Hindlimb muscle (tissue), 1 donor: Measurements from ENCODE around the gene CDC42BPA. TPM values are rescaled to one million over a fixed set of nuclear protein-coding genes. Genes with fewer than 3 reads are reported as not detected.
"Not testable (repeated sequence)": the region's sequence is repeated elsewhere in the genome, so short reads cannot be mapped to it uniquely, and the experiment has no call there.

ENCODE experiments used
- DNase-seq: peaks from one replicate; pipeline ENCODE4 v3.0.0-alpha.2; 2013
- polyA plus RNA-seq: library from polyadenylated mRNA; unstranded; fragments of 120-200 nt; gene quantifications from one replicate; pipeline ENCODE4 v1.2.1, GENCODE V29; 2013; ENCODE audit not compliant: insufficient read length

The CDC42BPA gene
- polyA plus RNA-seq: 28.8 TPM

GRCh38 chr1:227318016-227318852 lies at the start of gene CDC42BPA:
Gene CDC42BPA, minus strand, starts transcription at chr1:227318492. Its CDS starts 1,310 bp downstream, at chr1:227317182.
- DNase-seq: peak; percentile 88

- DNase-seq: no peak
Measured at GRCh38 chr1:227368009-227368408, 49.7 kb upstream of the CDC42BPA start.

- DNase-seq: no peak
Measured at GRCh38 chr1:227365473-227366431, 47.5 kb upstream of the CDC42BPA start.

- no peak for DNase-seq
Measured at GRCh38 chr1:227364657-227365056, 46.4 kb upstream of the CDC42BPA start.

- no peak for DNase-seq
Measured at GRCh38 chr1:227363825-227364224, 45.5 kb upstream of the CDC42BPA start.

GRCh38 chr1:227362039-227362438 lies 43.7 kb upstream of the CDC42BPA start:
- no peak for DNase-seq

- no peak for DNase-seq
Measured at GRCh38 chr1:227357927-227358302, 39.6 kb upstream of the CDC42BPA start.

- peak; percentile 69 for DNase-seq
Measured at GRCh38 chr1:227357171-227357926, 39.1 kb upstream of the CDC42BPA start.

GRCh38 chr1:227356620-227357146 lies 38.4 kb upstream of the CDC42BPA start:
- no peak for DNase-seq

GRCh38 chr1:227355542-227356245 lies 37.4 kb upstream of the CDC42BPA start:
- no peak for DNase-seq

- DNase-seq: no peak
Measured at GRCh38 chr1:227353186-227353585, 34.9 kb upstream of the CDC42BPA start.

GRCh38 chr1:227352164-227352563 lies 33.9 kb upstream of the CDC42BPA start:
- not testable (repeated sequence) for DNase-seq

GRCh38 chr1:227351443-227351842 lies 33.2 kb upstream of the CDC42BPA start:
- peak; percentile 54 for DNase-seq

GRCh38 chr1:227349967-227350366 lies 31.7 kb upstream of the CDC42BPA start:
- no peak for DNase-seq

- no peak for DNase-seq
Measured at GRCh38 chr1:227343727-227344551, 25.6 kb upstream of the CDC42BPA start.

- DNase-seq: no peak
Measured at GRCh38 chr1:227343206-227343605, 24.9 kb upstream of the CDC42BPA start.

- no peak for DNase-seq
Measured at GRCh38 chr1:227342075-227342829, 24.0 kb upstream of the CDC42BPA start.

GRCh38 chr1:227336136-227336535 lies 17.8 kb upstream of the CDC42BPA start:
- DNase-seq: not testable (repeated sequence)

GRCh38 chr1:227335242-227336020 lies 17.1 kb upstream of the CDC42BPA start:
- DNase-seq: no peak
